GM18505 (cell line): ENCODE measurements around the gene FBXL20.
"Not testable (repeated sequence)": the region's sequence is repeated elsewhere in the genome, so short reads cannot be mapped to it uniquely, and the experiment has no call there.

ENCODE experiments used
- ATAC-seq: cut with Tn5 transposase; IDR thresholded peaks from one replicate; pipeline ENCODE4 v1.9.1; 2021; ENCODE audit not compliant: unreplicated experiment
- POLR2A ChIP-seq: IDR thresholded peaks from 4 replicates; pipeline ENCODE4 v1.6.1; 2011; ENCODE audit warnings: borderline replicate concordance; ENCODE audit not compliant: insufficient read depth, insufficient read length; ENCODE audit errors: extremely low read depth

The FBXL20 gene

GRCh38 chr17:39328815-39329214 is 72.6 kb downstream of the FBXL20 start:
- TF ChIP-seq POLR2A: no peak
- no peak for ATAC-seq

GRCh38 chr17:39327109-39327508 is 74.3 kb downstream of the FBXL20 start:
- TF ChIP-seq POLR2A: no peak

GRCh38 chr17:39325528-39326240 is 75.7 kb downstream of the FBXL20 start:
- no peak for TF ChIP-seq POLR2A
- ATAC-seq: no peak

More at GRCh38 chr17:39327109-39327508, 74.3 kb downstream of the FBXL20 start:
- ATAC-seq: no peak

GRCh38 chr17:39318636-39319035 is 82.8 kb downstream of the FBXL20 start:
- no peak for ATAC-seq
- TF ChIP-seq POLR2A: no peak

- ATAC-seq: no peak
- no peak for TF ChIP-seq POLR2A
These were observed 94.8 kb downstream of the FBXL20 start for GRCh38 chr17:39306509-39307212.

GRCh38 chr17:39305978-39306377 is 95.4 kb downstream of the FBXL20 start:
- TF ChIP-seq POLR2A: no peak
- no peak for ATAC-seq

GRCh38 chr17:39304188-39304587 is 97.2 kb downstream of the FBXL20 start:
- no peak for ATAC-seq
- no peak for TF ChIP-seq POLR2A

- no peak for TF ChIP-seq POLR2A
- ATAC-seq: no peak
These were observed 107.4 kb downstream of the FBXL20 start for GRCh38 chr17:39294060-39294459.

- not testable (repeated sequence) for ATAC-seq
These were observed 108.9 kb downstream of the FBXL20 start for GRCh38 chr17:39292546-39292945.

GRCh38 chr17:39286513-39286912 is 114.9 kb downstream of the FBXL20 start:
- not testable (repeated sequence) for ATAC-seq

GRCh38 chr17:39284685-39285084 is 116.7 kb downstream of the FBXL20 start:
- TF ChIP-seq POLR2A: no peak
- no peak for ATAC-seq

- no peak for ATAC-seq
- no peak for TF ChIP-seq POLR2A
These were observed 117.5 kb downstream of the FBXL20 start for GRCh38 chr17:39283896-39284295.

GRCh38 chr17:39283098-39283497 is 118.3 kb downstream of the FBXL20 start:
- no peak for ATAC-seq
- no peak for TF ChIP-seq POLR2A

- no peak for TF ChIP-seq POLR2A
- no peak for ATAC-seq
These were observed 119.6 kb downstream of the FBXL20 start for GRCh38 chr17:39281806-39282205.

- not testable (repeated sequence) for ATAC-seq
These were observed 123.2 kb downstream of the FBXL20 start for GRCh38 chr17:39278246-39278645.

- no peak for TF ChIP-seq POLR2A
These were observed 124.3 kb downstream of the FBXL20 start for GRCh38 chr17:39277110-39277509.

More at GRCh38 chr17:39277110-39277509, 124.3 kb downstream of the FBXL20 start:
- no peak for ATAC-seq
